K562 (cell line): ENCODE results near the gene PI16. TPM values are rescaled to one million over a fixed set of nuclear protein-coding genes. Genes with fewer than 3 reads are reported as not detected.

Experiments used
- AFF1 ChIP-seq, 2 experiments: fragments of 450-650 bp; IDR thresholded peaks; 2 replicates each; pipeline ENCODE4 v1.6.1; 2018; ENCODE audit warnings: mild to moderate bottlenecking in 2 of 2, low read depth in 1 of 2; ENCODE audit not compliant: partially characterized antibody in 2 of 2
- ARID3B ChIP-seq: fragments of 250-450 bp; sonication (Bioruptor Pico); IDR thresholded peaks from 2 replicates; pipeline ENCODE4 v1.4.0; 2020; ENCODE audit warnings: borderline replicate concordance
- BHLHE40 ChIP-seq: IDR thresholded peaks from 2 replicates; pipeline ENCODE4 v1.6.1; 2011; ENCODE audit warnings: low read length, improper control_type of control experiment
- DIDO1 ChIP-seq: fragments of 450-650 bp; IDR thresholded peaks from 2 replicates; pipeline ENCODE4 v1.6.1; 2016; ENCODE audit warnings: low read depth, missing biosample characterization, missing genetic modification characterization
- E2F6 ChIP-seq, 2 experiments: IDR thresholded peaks; 2 replicates each; pipeline ENCODE4 v1.6.1; 2011; ENCODE audit warnings: borderline replicate concordance in 1 of 2, control low read depth in 1 of 2, low read depth in 1 of 2, low read length in 1 of 2, mild to moderate bottlenecking in 1 of 2, mixed read lengths in 1 of 2, moderate library complexity in 1 of 2; ENCODE audit not compliant: insufficient read depth in 1 of 2, insufficient read length in 1 of 2, poor library complexity in 1 of 2, severe bottlenecking in 1 of 2; ENCODE audit errors: extremely low read depth in 1 of 2
- GATAD2A ChIP-seq: fragments of 450-650 bp; IDR thresholded peaks from 2 replicates; pipeline ENCODE4 v1.6.1; 2017
- HMGXB4 ChIP-seq: sonication (generic); formaldehyde crosslinking; IDR thresholded peaks from 2 replicates; pipeline ENCODE4 v1.8.1; 2023; ENCODE audit warnings: mild to moderate bottlenecking, missing genetic modification reagents
- IFI16 ChIP-seq: fragments of 250-450 bp; sonication (Bioruptor Pico); IDR thresholded peaks from 2 replicates; pipeline ENCODE4 v2.1.2; 2022; ENCODE audit warnings: mild to moderate bottlenecking, inconsistent platforms
- LCOR ChIP-seq: sonication (generic); formaldehyde crosslinking; IDR thresholded peaks from 2 replicates; pipeline ENCODE4 v1.8.0; 2022; ENCODE audit warnings: mild to moderate bottlenecking, missing genetic modification reagents
- MECOM ChIP-seq: fragments of 250-450 bp; sonication (Bioruptor Pico); IDR thresholded peaks from 2 replicates; pipeline ENCODE4 v1.8.0; 2022; ENCODE audit warnings: inconsistent platforms
- MEIS2 ChIP-seq: fragments of 450-650 bp; IDR thresholded peaks from 2 replicates; pipeline ENCODE4 v1.6.1; 2014; ENCODE audit warnings: mild to moderate bottlenecking; ENCODE audit not compliant: partially characterized antibody
- MYNN ChIP-seq, 2 experiments: sonication (generic); formaldehyde crosslinking in 1 of 2; IDR thresholded peaks; 2 replicates each; pipeline versions ENCODE4 v1.5.0 to v1.6.1; 2016 to 2020; ENCODE audit warnings: antibody characterized with exemption in 1 of 2, missing genetic modification reagents in 1 of 2
- RFX7 ChIP-seq: fragments of 250-450 bp; sonication (Bioruptor Pico); IDR thresholded peaks from 2 replicates; pipeline ENCODE4 v1.5.1; 2021; ENCODE audit warnings: mild to moderate bottlenecking
- SMC3 ChIP-seq: conservative IDR thresholded peaks from 2 replicates; pipeline ENCODE4 v1.6.1; 2011; ENCODE audit warnings: low read depth, low read length, improper control_type of control experiment; ENCODE audit not compliant: insufficient read depth
- SRSF9 ChIP-seq: fragments of 200-400 bp; formaldehyde crosslinking; IDR thresholded peaks from 2 replicates; pipeline ENCODE4 v1.6.1; 2017; ENCODE audit warnings: low read depth, low read length, borderline replicate concordance
- TEAD2 ChIP-seq: fragments of 450-650 bp; IDR thresholded peaks from 2 replicates; pipeline ENCODE4 v1.6.1; 2016; ENCODE audit warnings: missing genetic modification characterization, control low read depth, missing compliant biosample characterization
- U2AF1 ChIP-seq: fragments of 200-400 bp; formaldehyde crosslinking; optimal IDR thresholded peaks from 2 replicates; pipeline ENCODE3; 2017; ENCODE audit warnings: mild to moderate bottlenecking, low read depth, low read length, moderate library complexity
- ZNF212 ChIP-seq: fragments of 450-650 bp; formaldehyde crosslinking; IDR thresholded peaks from 2 replicates; pipeline ENCODE4 v1.4.0; 2020; ENCODE audit warnings: mild to moderate bottlenecking
- ZNF324 ChIP-seq: fragments of 250-450 bp; sonication (Bioruptor Pico); IDR thresholded peaks from 2 replicates; pipeline ENCODE4 v1.4.0; 2020; ENCODE audit warnings: mild to moderate bottlenecking
- ZNF644 ChIP-seq: fragments of 200-800 bp; sonication (Bioruptor generic); IDR thresholded peaks from 2 replicates; pipeline ENCODE4 v1.6.1; 2016; ENCODE audit warnings: low read depth, missing genetic modification characterization, missing compliant biosample characterization
- polyA plus RNA-seq, 8 experiments: library from polyadenylated mRNA; depleted of rRNA in 4 of 8; stranded (reverse) in 5 of 8; unstranded in 3 of 8; fragments of >200 nt; fragmentation: Nextera tagmentation in 2 of 8; fragmentation: Illumina TruSeq in 1 of 8; extraction: Ambion mirVana in 2 of 8; extraction: Trizol in 1 of 8; gene quantifications; 2 replicates each; pipeline versions ENCODE4 v1.2.1 to v1.2.3, GENCODE V29; 2011 to 2014; ENCODE audit warnings: inconsistent platforms in 1 of 8, missing spikeins in 1 of 8
- total RNA-seq, 7 experiments: library from RNA; depleted of rRNA in 6 of 7; stranded (reverse); fragments of >200 nt in 6 of 7; fragmentation: Illumina TruSeq in 2 of 7; extraction: Trizol in 2 of 7; gene quantifications; 2 replicates each; pipeline versions ENCODE4 v1.2.1 to v1.2.3, GENCODE V29; 2011 to 2021; ENCODE audit warnings: low replicate concordance in 1 of 7

Gene PI16
- total and polyA plus RNA-seq, 9 of the 15 experiments (the other 6 are each of a cell fraction or from before 2014, with no cell fraction given) = 0.06 to 0.18 TPM; not detected in 7

- TF ChIP-seq SRSF9 (no peak), GATAD2A (no peak), ZNF324 (CRISPR knock-in tag) (no peak), RFX7 (no peak), ZNF212 (no peak), MECOM (CRISPR knock-in tag) (no peak), ARID3B (CRISPR knock-in tag) (no peak), MYNN (IDR thresholded peaks at IDR 0.05) (no peak), MYNN (CRISPR knock-in tag; IDR thresholded peaks at IDR 0.05) (no peak), IFI16 (no peak), DIDO1 (no peak), BHLHE40 (peak; percentile 45), AFF1 (IDR thresholded peaks at IDR 0.05; ENCODE audit: low read depth in 1 of 2, partially characterized antibody in 2 of 2) (no peak), LCOR (CRISPR knock-in tag) (no peak), MEIS2 (no peak), U2AF1 (no peak), ZNF644 (tag) (no peak), TEAD2 (tag) (no peak), SMC3 (no peak), HMGXB4 (CRISPR knock-in tag) (no peak), E2F6 (IDR thresholded peaks at IDR 0.05; ENCODE audit: borderline replicate concordance in 1 of 2, extremely low read depth in 1 of 2, insufficient read depth in 1 of 2, insufficient read length in 1 of 2, low read depth in 1 of 2, low read length in 1 of 2, poor library complexity in 1 of 2, severe bottlenecking in 1 of 2) (peak in 1 of 2 experiments; percentile 37)
Observed at GRCh38 chr6:37005061-37005810, 50.7 kb downstream of the PI16 start, which contains the start of gene FGD2 (continued).
